Chondrocyte (in vitro differentiated cells): Measurements from ENCODE around the gene GEMIN8. TPM values are rescaled to one million over a fixed set of nuclear protein-coding genes. Genes with fewer than 3 reads are reported as not detected.
A peak's percentile ranks its signal among the peaks of the same experiment; 100 is the strongest.

Source experiments
- DNase-seq: peaks from one replicate; pipeline ENCODE4 v3.0.0; 2021; ENCODE audit warnings: mixed read lengths, low spot score
- H3K27ac Mint-ChIP-seq: one replicate; pipeline ENCODE4 v1.8.0; 2021; ENCODE audit warnings: mild to moderate bottlenecking, moderate library complexity, mixed read lengths; ENCODE audit not compliant: unreplicated experiment
- H3K27me3 Mint-ChIP-seq: 2 replicates; pipeline ENCODE4 v1.8.0; 2021; ENCODE audit warnings: low read depth, mixed read lengths
- H3K36me3 Mint-ChIP-seq: 2 replicates; pipeline ENCODE4 v1.8.0; 2021; ENCODE audit warnings: low read depth, mixed read lengths
- H3K4me1 Mint-ChIP-seq: 2 replicates; pipeline ENCODE4 v1.8.0; 2021; ENCODE audit warnings: low read depth, mild to moderate bottlenecking, mixed read lengths
- H3K4me3 Mint-ChIP-seq: one replicate; pipeline ENCODE4 v1.8.0; 2021; ENCODE audit warnings: mild to moderate bottlenecking, moderate library complexity, mixed read lengths; ENCODE audit not compliant: unreplicated experiment
- H3K9me3 Mint-ChIP-seq: 2 replicates; pipeline ENCODE4 v1.8.0; 2021; ENCODE audit warnings: low read depth, mixed read lengths
- CTCF ChIP-seq: fragments of 200-600 bp; sonication (generic); IDR thresholded peaks from 2 replicates; pipeline ENCODE4 v1.5.0; 2021; ENCODE audit warnings: antibody characterized with exemption, mild to moderate bottlenecking, moderate library complexity
- total RNA-seq: library from RNA; stranded (reverse); gene quantifications from 3 replicates; pipeline ENCODE4 v1.2.1, GENCODE V29; 2021

The GEMIN8 gene
- total RNA-seq, 1 donor from 2014 or later, result 12.7 TPM

DNA sequence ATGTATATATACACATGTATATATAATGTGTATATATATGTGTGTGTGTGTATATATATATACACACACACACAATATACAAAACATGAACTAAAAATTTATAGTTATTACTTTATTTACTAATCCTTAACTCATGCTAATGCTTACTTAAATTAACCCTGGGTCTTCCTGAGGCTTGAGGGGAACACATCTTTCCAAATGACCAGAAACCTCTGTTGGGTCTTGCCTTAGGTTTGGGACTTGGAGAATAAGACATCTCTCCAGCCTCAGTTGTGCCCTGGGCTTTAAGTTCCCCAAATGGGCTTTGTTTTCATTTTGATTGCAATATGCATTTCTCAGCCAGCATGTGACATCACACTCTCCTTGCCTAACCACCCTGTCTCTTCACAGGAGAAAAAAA lies 7.7 kb downstream of the GEMIN8 start:
- Mint-ChIP-seq H3K27me3 (no peaks in the 10 kb centered on the region), H3K27ac (no peak overlapping the region), H3K4me3 (no peak overlapping the region), H3K36me3 (peaks cover 3% of the 10 kb centered on the region), H3K9me3 (peaks cover 8% of the 10 kb centered on the region), H3K4me1 (peaks cover 6% of the 10 kb centered on the region)
- no peak for DNase-seq
- TF ChIP-seq CTCF, result no peak

DNA sequence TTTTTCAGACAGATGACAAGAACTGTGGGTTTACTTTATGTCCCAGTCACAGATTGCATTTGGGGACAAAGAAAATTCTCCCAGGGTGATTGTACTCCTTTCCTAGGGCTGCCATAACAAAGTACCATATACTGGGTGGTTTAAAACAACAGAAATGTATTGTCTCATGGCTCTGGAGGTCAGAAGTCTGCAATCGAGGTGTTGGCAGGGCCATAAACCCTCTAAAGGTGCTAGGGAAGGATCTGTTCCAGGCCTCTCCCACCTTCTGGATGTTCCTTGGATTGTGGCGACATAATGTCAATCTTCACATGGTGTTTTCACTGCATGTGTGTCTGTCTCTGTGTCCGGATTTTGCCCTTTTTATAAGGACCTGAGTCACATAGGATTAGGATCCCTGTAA lies 12.3 kb downstream of the GEMIN8 start:
- no peak overlapping the region for H3K27ac Mint-ChIP-seq

DNA sequence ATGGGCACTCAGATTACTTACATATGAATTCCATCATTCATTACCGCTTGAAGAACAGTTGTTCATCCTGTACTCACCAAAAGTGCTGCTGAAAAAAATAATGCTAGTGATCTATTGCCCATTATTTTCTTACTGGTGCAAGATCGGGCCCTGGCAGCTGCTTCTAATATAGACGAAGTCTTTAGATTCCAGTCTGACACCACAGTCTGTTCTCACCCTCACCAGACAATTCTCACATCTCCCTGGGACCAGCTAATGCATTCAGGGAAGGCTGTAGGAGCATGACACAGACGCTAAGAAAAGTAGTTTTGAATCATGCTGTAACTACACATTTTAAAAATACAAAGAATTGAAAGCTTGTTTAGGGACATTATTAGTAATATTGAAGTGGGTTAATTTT lies 13.8 kb downstream of the GEMIN8 start:
- no peak overlapping the region for H3K4me3 Mint-ChIP-seq
- no peak for TF ChIP-seq CTCF
- peaks cover 27% of the 10 kb centered on the region for H3K4me1 Mint-ChIP-seq
- H3K27me3 Mint-ChIP-seq, result no peaks in the 10 kb centered on the region
- peak overlapping the region; percentile 57 for H3K27ac Mint-ChIP-seq
- DNase-seq, result no peak
- peaks cover 4% of the 10 kb centered on the region for H3K36me3 Mint-ChIP-seq
- H3K9me3 Mint-ChIP-seq, result peaks cover 13% of the 10 kb centered on the region

More for the DNA sequence above, 12.3 kb downstream of the GEMIN8 start:
- Mint-ChIP-seq H3K4me1 (peaks cover 28% of the 10 kb centered on the region), H3K27me3 (no peaks in the 10 kb centered on the region), H3K9me3 (peaks cover 19% of the 10 kb centered on the region), H3K36me3 (peaks cover 6% of the 10 kb centered on the region), H3K4me3 (no peak overlapping the region)
- no peak for TF ChIP-seq CTCF
- DNase-seq, result no peak

- H3K4me1 Mint-ChIP-seq, result peaks cover 27% of the 10 kb centered on the region
- no peaks in the 10 kb centered on the region for H3K27me3 Mint-ChIP-seq
- H3K9me3 Mint-ChIP-seq, result peaks cover 14% of the 10 kb centered on the region
- no peak overlapping the region for H3K4me3 Mint-ChIP-seq
- DNase-seq, result no peak
- peaks cover 4% of the 10 kb centered on the region for H3K36me3 Mint-ChIP-seq
- peak overlapping the region; percentile 57 for H3K27ac Mint-ChIP-seq
- TF ChIP-seq CTCF, result no peak
Observed at GRCh38 chrX:14015294-14015693, 14.4 kb downstream of the GEMIN8 start.

DNA sequence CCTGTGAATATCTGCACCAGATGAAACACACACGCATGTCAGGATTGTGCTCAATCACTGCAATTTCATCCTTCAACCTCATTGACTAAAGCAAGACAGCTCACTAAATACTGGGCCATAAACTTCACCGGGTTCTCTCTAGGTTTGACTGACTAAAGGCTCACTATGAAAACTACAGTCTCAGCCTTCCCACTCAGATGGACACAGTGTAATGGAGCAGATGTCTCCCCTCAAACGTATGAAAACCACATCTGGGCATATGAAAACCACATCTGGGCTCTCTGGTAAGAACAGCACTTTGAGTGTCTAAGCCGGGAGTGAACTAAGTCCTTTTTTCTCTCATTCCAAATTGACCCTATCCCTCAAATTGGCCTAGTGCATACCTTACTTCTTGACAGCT lies 15.2 kb downstream of the GEMIN8 start:
- no peak overlapping the region for H3K4me3 Mint-ChIP-seq
- H3K27me3 Mint-ChIP-seq, result no peaks in the 10 kb centered on the region
- no peak for TF ChIP-seq CTCF

More for the DNA sequence above, 15.2 kb downstream of the GEMIN8 start:
- H3K4me1 Mint-ChIP-seq, result peaks cover 27% of the 10 kb centered on the region
- DNase-seq, result no peak
- peaks cover 14% of the 10 kb centered on the region for H3K9me3 Mint-ChIP-seq
- peak overlapping the region; percentile 57 for H3K27ac Mint-ChIP-seq
- H3K36me3 Mint-ChIP-seq, result peaks cover 3% of the 10 kb centered on the region
